ENCODE measurements around the gene ZFHX3. TPM values are rescaled to one million over a fixed set of nuclear protein-coding genes. Genes with fewer than 3 reads are reported as not detected.

The ZFHX3 gene
- total RNA-seq, 6 experiments from 2014 or later = 7.1 to 9.4 (median 7.7) TPM

DNA sequence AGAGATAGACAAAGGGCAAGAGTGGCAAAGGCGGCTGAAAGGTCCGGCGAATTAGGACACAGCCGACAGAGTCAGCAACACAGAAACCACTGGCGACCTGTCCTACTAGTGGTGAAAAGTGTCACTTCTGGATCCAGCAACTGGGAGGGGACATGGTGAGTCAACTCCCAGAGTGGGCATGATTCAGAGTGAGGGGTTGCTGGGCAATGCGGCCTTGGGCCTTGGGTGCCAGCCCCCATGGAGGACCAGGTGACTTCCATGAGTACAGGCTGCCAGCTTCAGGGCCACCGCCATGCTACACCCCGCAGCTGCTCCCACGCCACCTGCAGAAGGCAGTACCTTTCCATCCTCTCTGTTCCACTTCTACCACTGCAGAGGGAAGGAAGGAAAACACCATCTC lies 110.6 kb downstream of the ZFHX3 start:
- WGBS (ENCODE audit: insufficient coverage, low coverage, low lambda C conversion rate, missing lambda C conversion rate) = 90% methylated on average over 4 of the region's 9 CpGs
- Histone ChIP-seq H3K4me3 (no peak overlapping the region), H3K27ac (no peak overlapping the region), H3K4me1 (peaks cover 0 to 8% (median under 1%) of the 10 kb centered on the region in 4 donors), H3K36me3 (no peaks in the 10 kb centered on the region), H3K9me3 (no peaks in the 10 kb centered on the region), H3K27me3 (no peaks in the 10 kb centered on the region)
- no peak for TF ChIP-seq CTCF (IDR thresholded peaks at IDR 0.05)
- TF ChIP-seq POLR2A (IDR thresholded peaks at IDR 0.05) = no peak
- no peak for ATAC-seq
- no peak for DNase-seq
- intact Hi-C loops (cut with DNase I) = no loop called here

DNA sequence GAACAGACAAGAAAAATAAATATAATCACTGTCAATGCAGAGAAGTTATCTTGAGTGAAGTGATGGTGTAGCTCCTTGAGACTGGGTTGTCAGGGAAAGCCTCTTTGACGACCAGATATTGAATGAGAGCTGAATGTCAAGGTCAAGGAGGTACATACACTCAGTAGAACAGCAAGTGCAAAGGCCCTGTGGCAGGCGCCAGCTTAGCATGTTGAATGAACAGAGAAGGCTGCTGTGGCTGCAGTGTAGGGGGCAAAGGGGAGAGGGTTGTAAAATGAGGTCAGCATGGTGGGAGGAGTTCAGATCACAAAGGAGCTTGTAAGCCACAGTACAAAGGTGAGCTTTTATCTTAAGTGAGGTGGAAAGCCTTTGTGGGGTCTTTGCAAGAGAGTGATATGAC lies 111.5 kb downstream of the ZFHX3 start:
- H3K27me3 ChIP-seq = no peaks in the 10 kb centered on the region
- TF ChIP-seq CTCF (IDR thresholded peaks at IDR 0.05) = no peak
- TF ChIP-seq POLR2A (IDR thresholded peaks at IDR 0.05) = no peak
- H3K4me3 ChIP-seq = no peak overlapping the region
- H3K36me3 ChIP-seq = no peaks in the 10 kb centered on the region
- intact Hi-C loops (cut with DNase I) = no loop called here
- H3K4me1 ChIP-seq = peaks cover 0 to 18% (median 6%) of the 10 kb centered on the region in 4 donors
- WGBS (ENCODE audit: insufficient coverage, low coverage, low lambda C conversion rate, missing lambda C conversion rate) = 64% methylated on average over 2 of the region's 2 CpGs
- DNase-seq (no peak), ATAC-seq (no peak)
- no peak overlapping the region for H3K27ac ChIP-seq
- H3K9me3 ChIP-seq = no peaks in the 10 kb centered on the region

- H3K36me3 ChIP-seq = no peaks in the 10 kb centered on the region
- peaks cover 0 to 18% (median 6%) of the 10 kb centered on the region in 4 donors for H3K4me1 ChIP-seq
- no peak overlapping the region for H3K4me3 ChIP-seq
- no peaks in the 10 kb centered on the region for H3K27me3 ChIP-seq
- DNase-seq = peak in 1 of 3 donors; percentile 62
- TF ChIP-seq POLR2A (IDR thresholded peaks at IDR 0.05) = no peak
- peak; percentile 6 to 51 (median 32) for ATAC-seq
- intact Hi-C loops (cut with DNase I) = no loop called here
- no peaks in the 10 kb centered on the region for H3K9me3 ChIP-seq
- H3K27ac ChIP-seq = no peak overlapping the region
- 35% methylated on average over 6 of the region's 6 CpGs for WGBS (ENCODE audit: insufficient coverage, low coverage, low lambda C conversion rate, missing lambda C conversion rate)
Observed at GRCh38 chr16:72935896-72936295, 112.0 kb downstream of the ZFHX3 start.

DNA sequence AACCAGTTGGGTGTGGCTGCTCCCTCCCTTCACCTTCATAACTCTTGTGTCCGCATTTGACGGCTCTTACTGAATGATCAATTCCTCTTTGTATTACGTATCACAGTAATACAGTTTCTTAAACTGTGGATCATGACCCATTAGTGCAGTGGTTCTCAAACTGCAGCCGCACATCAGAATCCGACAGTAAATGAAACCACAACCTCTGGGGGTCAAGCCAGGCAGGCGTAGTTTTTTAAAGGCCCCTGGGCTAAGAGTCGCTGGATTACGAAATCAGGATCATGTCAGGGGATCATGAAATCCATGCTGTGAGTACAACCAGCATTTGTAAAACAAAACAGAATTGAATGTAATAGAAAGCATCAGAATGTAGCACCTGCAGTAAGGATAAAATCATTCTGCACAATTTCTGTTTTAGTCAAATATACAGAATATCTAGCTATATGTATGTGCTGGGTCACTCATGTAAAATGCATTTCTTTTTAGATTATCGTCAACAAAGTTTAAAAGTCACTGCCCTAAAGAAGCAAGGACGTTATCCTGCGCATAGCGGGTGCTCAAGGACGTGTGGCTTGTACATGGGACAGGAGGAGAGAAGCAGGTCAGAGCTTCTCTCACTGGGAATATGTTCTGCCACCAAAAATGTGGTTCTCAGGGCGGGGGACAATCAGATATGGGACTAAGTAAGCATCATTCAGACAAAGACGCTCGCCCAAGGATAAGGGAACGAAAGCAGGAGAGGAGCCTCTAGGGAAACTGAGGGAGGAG lies 113.1 kb downstream of the ZFHX3 start:
- Histone ChIP-seq H3K27ac (no peak overlapping the region), H3K4me3 (no peak overlapping the region), H3K9me3 (no peaks in the 10 kb centered on the region), H3K27me3 (no peaks in the 10 kb centered on the region), H3K36me3 (no peaks in the 10 kb centered on the region), H3K4me1 (peaks cover 0 to 18% (median 6%) of the 10 kb centered on the region in 4 donors)
- 57% methylated on average over 17 of the region's 17 CpGs for WGBS (ENCODE audit: insufficient coverage, low coverage, low lambda C conversion rate, missing lambda C conversion rate)
- TF ChIP-seq POLR2A (IDR thresholded peaks at IDR 0.05) (no peak), CTCF (IDR thresholded peaks at IDR 0.05) (no peak)
- ATAC-seq = peak in 1 of 4 donors; percentile 30
- intact Hi-C loops (cut with DNase I) = no loop called here
- DNase-seq = no peak

DNA sequence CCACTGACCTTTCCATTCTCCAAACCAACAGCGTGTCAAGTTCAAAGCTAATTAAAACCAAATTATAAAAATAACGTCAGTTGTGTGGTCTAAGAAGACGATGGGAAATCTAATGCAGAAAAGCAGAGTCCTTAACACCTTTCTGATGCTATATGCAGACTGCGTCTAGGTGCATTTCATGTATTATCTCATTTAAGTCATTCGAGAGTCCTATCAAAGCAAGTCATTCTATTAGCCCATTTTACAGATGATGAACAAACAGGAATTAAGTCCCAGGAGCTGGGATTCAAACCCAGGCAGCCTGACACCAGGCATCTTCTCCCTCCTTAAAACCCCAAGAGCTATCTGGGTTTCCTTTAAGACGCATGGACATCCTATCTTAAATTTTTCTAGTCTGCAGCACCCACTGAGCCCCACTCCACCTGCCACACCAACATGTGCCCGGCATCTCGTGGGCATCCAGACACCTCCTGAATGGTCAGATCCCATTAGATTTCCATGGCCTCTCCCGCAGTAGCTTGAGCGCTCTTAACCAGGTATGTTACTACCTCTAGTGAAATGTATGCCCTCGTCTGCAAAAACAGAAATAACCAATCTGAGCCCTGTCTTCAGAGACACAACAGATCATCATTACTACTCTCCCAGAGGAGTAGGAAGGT lies 115.1 kb downstream of the ZFHX3 start:
- DNase-seq (no peak), ATAC-seq (no peak)
- 95% methylated on average over 7 of the region's 11 CpGs for WGBS (ENCODE audit: insufficient coverage, low coverage, low lambda C conversion rate, missing lambda C conversion rate)
- Histone ChIP-seq H3K36me3 (no peaks in the 10 kb centered on the region), H3K27me3 (no peaks in the 10 kb centered on the region), H3K27ac (no peak overlapping the region), H3K4me1 (peaks cover 0 to 10% (median 6%) of the 10 kb centered on the region in 4 donors), H3K4me3 (no peak overlapping the region), H3K9me3 (no peaks in the 10 kb centered on the region)
- TF ChIP-seq CTCF (IDR thresholded peaks at IDR 0.05) (no peak), POLR2A (IDR thresholded peaks at IDR 0.05) (no peak)
- intact Hi-C loops (cut with DNase I) = no loop called here

Measured in right lobe of liver (tissue), 6 donors.